Adrenal gland (tissue), 19 donors: Measurements from ENCODE around the gene ACAD9. TPM values are rescaled to one million over a fixed set of nuclear protein-coding genes. Genes with fewer than 3 reads are reported as not detected.
"Not testable (repeated sequence)": the region's sequence is repeated elsewhere in the genome, so short reads cannot be mapped to it uniquely, and the experiment has no call there.

Source experiments
- DNase-seq, 7 donors: peaks; one replicate each; pipeline ENCODE4 v3.0.0-alpha.2; 2019 to 2020
- H3K27ac ChIP-seq, 5 donors: fragments of 200-600 bp; sonication (generic) in 4 of 5; 1 replicate in 3 of 5; 2 replicates in 2 of 5; pipeline versions ENCODE4 v1.5.1 to v1.8.0; 2016 to 2020; ENCODE audit warnings: mild to moderate bottlenecking in 1 of 5
- H3K27me3 ChIP-seq: fragments of 200-600 bp; 2 replicates; pipeline ENCODE4 v1.8.0; 2021
- H3K36me3 ChIP-seq, 2 donors: fragments of 200-600 bp; replicated peaks in 1 of 2; 1 replicate in 1 of 2; 2 replicates in 1 of 2; pipeline versions ENCODE4 v1.5.1 to v1.8.0; 2018 to 2022
- H3K4me1 ChIP-seq, 2 donors: fragments of 200-600 bp; replicated peaks in 1 of 2; 1 replicate in 1 of 2; 2 replicates in 1 of 2; pipeline versions ENCODE4 v1.5.1 to v1.8.0; 2018 to 2021
- H3K4me3 ChIP-seq, 4 donors: fragments of 200-600 bp; sonication (generic) in 3 of 4; one replicate each; pipeline ENCODE4 v1.5.1; 2016 to 2018
- H3K9me3 ChIP-seq, 3 donors: fragments of 200-600 bp; sonication (generic) in 1 of 3; replicated peaks in 1 of 3; 1 replicate in 2 of 3; 2 replicates in 1 of 3; pipeline versions ENCODE4 v1.5.1 to v1.8.0; 2016 to 2021
- CTCF ChIP-seq, 6 experiments: fragments of 450-650 bp in 4 of 6; fragments of 200-600 bp in 2 of 6; sonication (generic) in 1 of 6; IDR thresholded peaks; 1 replicate in 5 of 6; 2 replicates in 1 of 6; pipeline versions ENCODE4 v1.5.1 to v1.8.0; 2016 to 2021; ENCODE audit warnings: antibody characterized with exemption in 6 of 6, mild to moderate bottlenecking in 2 of 6, moderate library complexity in 1 of 6
- POLR2A ChIP-seq, 2 donors: fragments of 450-650 bp; IDR thresholded peaks; one replicate each; pipeline ENCODE4 v1.6.1; 2017; ENCODE audit warnings: antibody characterized with exemption in 2 of 2, mild to moderate bottlenecking in 2 of 2, moderate library complexity in 1 of 2
- WGBS, 4 donors: extraction: QIAGEN DNeasy Blood & Tissue Kit in 2 of 4; methylation state at CpG; one replicate each; pipeline versions ENCODE4 v1.1.5 to v1.1.7; 2013 to 2017; 5-methylcytosine and 5-hydroxymethylcytosine counted together
- intact Hi-C, 2 donors: fragments of 100-400 bp; cut with DNase I; formaldehyde crosslinking; loops; one replicate each; pipeline versions ENCODE4 v1.14.1 to v1.15.0; 2022 to 2023
- long read RNA-seq, 10 donors: library from polyadenylated mRNA in 3 of 10; unstranded in 2 of 10; stranded (forward) in 1 of 10; transcript quantifications; one replicate each; pipeline ENCODE4 v2.0.0 and lab custom pipeline, GENCODE V29; 2021 to 2026
- polyA plus RNA-seq, 3 donors: library from polyadenylated mRNA; stranded (reverse); fragments of 200-250 nt in 2 of 3; fragments of 350-450 nt in 1 of 3; fragmentation: Illumina TruSeq in 1 of 3; extraction: RNeasy Lipid Tissue Mini Kit (QIAGEN cat#74804) in 1 of 3; gene quantifications; one replicate each; pipeline ENCODE4 v1.2.3, GENCODE V29; 2013 to 2014
- total RNA-seq, 9 donors: library from RNA; depleted of rRNA in 4 of 9; stranded (reverse); fragments of >200 nt in 4 of 9; fragments of 120-200 nt in 1 of 9; fragmentation: NEBNext Ultra II Directional in 1 of 9; extraction: Animal tissue kit (Norgen Biotek cat#: 25700) in 1 of 9; gene quantifications; one replicate each; pipeline versions ENCODE4 v1.1.0 to v1.2.4, GENCODE V29; 2013 to 2023
- donor health status: healthy with polysubstance abuse.
- donor health status: Bipolar disorder and iron deficiency.
- donor health status: DM: yes; HTN: yes; CAD: no.
- donor health status: DM: no; HTN: no; CAD: no.
- donor health status: DM: no; HTN: no; CAD: no.
- donor health status: DM: yes; HTN: yes; CAD: no.

Gene ACAD9
- total RNA-seq (10 to 100 TPM; 45.7 to 68.0 (median 52.0) TPM), polyA plus RNA-seq (10 to 100 TPM; 39.1 to 54.0 (median 51.1) TPM)
- long read RNA-seq, donor 1, transcript ACAD9-201 (18 exons, 2,454 nt): major isoform, 15 of 17 reads
- long read RNA-seq, donor 1, partial matches to known transcripts: 0 of 17 reads
- long read RNA-seq, donor 1, other reads (novel, unspliced or antisense): 0 of 17 reads
- long read RNA-seq, donor 2, transcript ACAD9-201 (18 exons, 2,454 nt): major isoform, 5 of 5 reads
- long read RNA-seq, donor 2, partial matches to known transcripts: 0 of 5 reads
- long read RNA-seq, donor 2, other reads (novel, unspliced or antisense): 0 of 5 reads
- long read RNA-seq, donor 3, partial matches to known transcripts: 0 of 4 reads
- long read RNA-seq, donor 3, other reads (novel, unspliced or antisense): 0 of 4 reads
- long read RNA-seq, donor 4, transcript ACAD9-201 (18 exons, 2,454 nt): major isoform, 18 of 21 reads
- long read RNA-seq, donor 4, partial matches to known transcripts: 2 of 21 reads
- long read RNA-seq, donor 4, other reads (novel, unspliced or antisense): 0 of 21 reads
- long read RNA-seq, donor 5, transcript ACAD9-201 (18 exons, 2,454 nt): major isoform, 86 of 127 reads
- long read RNA-seq, donor 5, transcript ACAD9-206 (18 exons, 2,431 nt): minor isoform, 6 of 127 reads
- long read RNA-seq, donor 5, partial matches to known transcripts: 6 of 127 reads
- long read RNA-seq, donor 5, other reads (novel, unspliced or antisense): 29 of 127 reads
- long read RNA-seq, donor 6, transcript ACAD9-201 (18 exons, 2,454 nt): major isoform, 10 of 13 reads
- long read RNA-seq, donor 6, partial matches to known transcripts: 1 of 13 reads
- long read RNA-seq, donor 6, other reads (novel, unspliced or antisense): 2 of 13 reads
- long read RNA-seq, donor 7, partial matches to known transcripts: 7 of 9 reads
- long read RNA-seq, donor 7, other reads (novel, unspliced or antisense): 0 of 9 reads
- long read RNA-seq, donor 8, transcript ACAD9-201 (18 exons, 2,454 nt): major isoform, 15 of 17 reads
- long read RNA-seq, donor 8, partial matches to known transcripts: 0 of 17 reads
- long read RNA-seq, donor 8, other reads (novel, unspliced or antisense): 0 of 17 reads
- long read RNA-seq, donor 9, transcript ACAD9-201 (18 exons, 2,454 nt): major isoform, 5 of 6 reads
- long read RNA-seq, donor 9, partial matches to known transcripts: 0 of 6 reads
- long read RNA-seq, donor 9, other reads (novel, unspliced or antisense): 0 of 6 reads
- long read RNA-seq, donor 10, transcript ACAD9-201 (18 exons, 2,454 nt): major isoform, 5 of 5 reads
- long read RNA-seq, donor 10, partial matches to known transcripts: 0 of 5 reads
- long read RNA-seq, donor 10, other reads (novel, unspliced or antisense): 0 of 5 reads

GRCh38 chr3:128879125-128879969, at the start of gene ACAD9:
TSS of gene ACAD9 (plus strand) at chr3:128879620. CDS start at chr3:128879692, 72 bp downstream.
- Histone ChIP-seq H3K4me3 (peak within 1 kb of the TSS; percentile 33 to 85 (median 68)), H3K27ac (peak within 1 kb of the TSS; percentile 92 to 99 (median 96)), H3K27me3 (no peaks in the 10 kb centered on the region), H3K9me3 (no peaks in the 10 kb centered on the region), H3K36me3 (no peaks in the 10 kb centered on the region), H3K4me1 (peaks cover 11 to 25% of the 10 kb centered on the region in 2 donors)
- 0% methylated on average over 15 to 65 of the region's 65 CpGs for WGBS, 4 donors
- peak; percentile 97 to 99 (median 98) for DNase-seq
- intact Hi-C loops: no loop called here
- TF ChIP-seq POLR2A (IDR thresholded peaks at IDR 0.05) (peak; percentile 82 to 87), CTCF (IDR thresholded peaks at IDR 0.05) (peak in 1 of 6 experiments; percentile 21)

- DNase-seq, intact Hi-C loops: not testable (repeated sequence)
- WGBS, 4 donors: 83 to 89% (median 86%) methylated on average over 7 of the region's 7 CpGs
Observed at GRCh38 chr3:128829925-128830625, 49.3 kb upstream of the ACAD9 start.

GRCh38 chr3:128830762-128831161, 48.7 kb upstream of the ACAD9 start:
- H3K27me3 ChIP-seq, H3K36me3 ChIP-seq, intact Hi-C loops, H3K4me3 ChIP-seq, H3K27ac ChIP-seq, H3K9me3 ChIP-seq, H3K4me1 ChIP-seq, DNase-seq: not testable (repeated sequence)
- 84 to 89% (median 86%) methylated on average over 5 of the region's 5 CpGs for WGBS, 4 donors

More at GRCh38 chr3:128829925-128830625, 49.3 kb upstream of the ACAD9 start:
- H3K4me3 ChIP-seq, H3K4me1 ChIP-seq, H3K36me3 ChIP-seq, H3K27me3 ChIP-seq, H3K9me3 ChIP-seq, H3K27ac ChIP-seq: not testable (repeated sequence)

DNA sequence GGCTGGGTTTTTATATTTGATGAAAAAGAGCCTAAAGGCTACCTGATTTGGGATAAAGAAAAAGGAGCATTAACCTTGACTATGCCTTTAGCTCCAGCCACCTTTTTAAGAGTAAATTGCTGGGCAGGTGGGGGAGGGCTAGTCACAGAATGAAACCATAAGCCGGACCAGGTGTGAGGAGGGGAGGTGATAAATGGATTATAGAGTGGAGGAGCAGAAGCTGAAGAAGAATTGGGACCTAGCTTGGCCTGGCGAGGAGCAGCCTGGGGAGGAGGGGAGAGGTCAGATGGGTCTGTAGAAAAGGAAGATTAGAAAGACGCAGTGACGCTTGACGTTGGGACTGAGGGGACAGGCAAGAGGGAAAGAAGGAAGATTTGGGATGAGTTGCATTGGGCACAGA, 46.4 kb upstream of the ACAD9 start:
- intact Hi-C loops, H3K27ac ChIP-seq, DNase-seq, H3K27me3 ChIP-seq, H3K4me3 ChIP-seq, H3K36me3 ChIP-seq, H3K4me1 ChIP-seq, H3K9me3 ChIP-seq: not testable (repeated sequence)
- 77 to 89% (median 83%) methylated on average over 5 of the region's 5 CpGs for WGBS, 4 donors
